ENCODE measurements around the gene COL6A1.

COL6A1 gene

GRCh38 chr21:45983649-45983965, 2.0 kb downstream of the COL6A1 start:
- DNase-seq, result no peak

- DNase-seq, result no peak
These were observed 2.5 kb downstream of the COL6A1 start for GRCh38 chr21:45983981-45984551.

GRCh38 chr21:45984584-45985095, 3.1 kb downstream of the COL6A1 start:
- no peak for DNase-seq

- no peak for DNase-seq
These were observed 4.1 kb downstream of the COL6A1 start for GRCh38 chr21:45985471-45986315.

GRCh38 chr21:45986316-45987051, 4.9 kb downstream of the COL6A1 start:
- DNase-seq, result no peak

GRCh38 chr21:45987121-45987711, 5.6 kb downstream of the COL6A1 start:
- no peak for DNase-seq

- no peak for DNase-seq
These were observed 7.1 kb downstream of the COL6A1 start for GRCh38 chr21:45988366-45989347.

GRCh38 chr21:45989355-45990048, 7.9 kb downstream of the COL6A1 start:
- DNase-seq, result no peak

- no peak for DNase-seq
These were observed 8.6 kb downstream of the COL6A1 start for GRCh38 chr21:45990049-45990711.

- no peak for DNase-seq
These were observed 9.4 kb downstream of the COL6A1 start for GRCh38 chr21:45990741-45991605.

- no peak for DNase-seq
These were observed 10.2 kb downstream of the COL6A1 start for GRCh38 chr21:45991606-45992300.

- no peak for DNase-seq
These were observed 11.0 kb downstream of the COL6A1 start for GRCh38 chr21:45992301-45993209.

GRCh38 chr21:45993210-45994085, 11.9 kb downstream of the COL6A1 start:
- no peak for DNase-seq

- DNase-seq, result no peak
These were observed 12.6 kb downstream of the COL6A1 start for GRCh38 chr21:45994086-45994661.

GRCh38 chr21:45994759-45995685, 13.5 kb downstream of the COL6A1 start:
- DNase-seq, result no peak
